Measurements from ENCODE around the gene MPO. TPM values are rescaled to one million over a fixed set of nuclear protein-coding genes. Genes with fewer than 3 reads are reported as not detected.

Gene MPO
- total RNA-seq, 1 experiment from 2014 or later = not detected

GRCh38 chr17:58270476-58271215 lies 10.1 kb downstream of the MPO start:
- H3K4ac ChIP-seq (ENCODE audit: low read depth, low read length) = no peak overlapping the region
- Mint-ChIP-seq H3K4me1 (no peaks in the 10 kb centered on the region), H3K9me3 (no peaks in the 10 kb centered on the region), H3K27ac (no peak overlapping the region), H3K4me3 (no peak overlapping the region; a peak in 1 of 5 replicates), H3K36me3 (ENCODE audit: insufficient read depth in 1 of 3, low read depth in 3 of 3) (no peaks in the 10 kb centered on the region; a peak in 1 of 7 replicates), H3K27me3 (ENCODE audit: low read depth) (peaks cover 14% of the 10 kb centered on the region)
- WGBS (ENCODE audit: extremely low coverage, insufficient read length, low lambda C conversion rate) = no CpG with 5 or more reads among the region's 15 CpGs
- H3K27ac ChIP-seq (ENCODE audit: insufficient read length, low read depth, low read length) = no peak overlapping the region
- no peak overlapping the region for H2BK20ac ChIP-seq (ENCODE audit: low read depth, low read length, poor library complexity, severe bottlenecking)
- DNase-seq = peak; percentile 67
- H3T11ph ChIP-seq (ENCODE audit: low read length) = no peak overlapping the region
- no peak overlapping the region for H3K4me2 ChIP-seq (ENCODE audit: insufficient read depth, insufficient read length, low read length)
- H3K18ac ChIP-seq (ENCODE audit: insufficient read length, low read depth, low read length) = no peak overlapping the region
- H3K27me3 ChIP-seq (ENCODE audit: insufficient read depth, low read length) = no peaks in the 10 kb centered on the region
- no peak overlapping the region for H3K23ac ChIP-seq (ENCODE audit: insufficient read length, low read depth, low read length)
- no peak overlapping the region for H3K14ac ChIP-seq (ENCODE audit: insufficient read depth, low read length)
- no peak overlapping the region for H2BK15ac ChIP-seq (ENCODE audit: low read depth, low read length)
- H3K56ac ChIP-seq (ENCODE audit: insufficient read length, low read depth, low read length) = no peak overlapping the region
- H3K9me3 ChIP-seq (ENCODE audit: control insufficient read depth, low read depth, low read length) = no peaks in the 10 kb centered on the region
- no peak overlapping the region for H3K9ac ChIP-seq (ENCODE audit: extremely low read depth, insufficient read length, low read length)
- no peaks in the 10 kb centered on the region for H3K79me2 ChIP-seq (ENCODE audit: insufficient read depth, low read length)
- no peak overlapping the region for H4K91ac ChIP-seq (ENCODE audit: insufficient read length, low read depth, low read length)
- TF ChIP-seq, protein P1, sequence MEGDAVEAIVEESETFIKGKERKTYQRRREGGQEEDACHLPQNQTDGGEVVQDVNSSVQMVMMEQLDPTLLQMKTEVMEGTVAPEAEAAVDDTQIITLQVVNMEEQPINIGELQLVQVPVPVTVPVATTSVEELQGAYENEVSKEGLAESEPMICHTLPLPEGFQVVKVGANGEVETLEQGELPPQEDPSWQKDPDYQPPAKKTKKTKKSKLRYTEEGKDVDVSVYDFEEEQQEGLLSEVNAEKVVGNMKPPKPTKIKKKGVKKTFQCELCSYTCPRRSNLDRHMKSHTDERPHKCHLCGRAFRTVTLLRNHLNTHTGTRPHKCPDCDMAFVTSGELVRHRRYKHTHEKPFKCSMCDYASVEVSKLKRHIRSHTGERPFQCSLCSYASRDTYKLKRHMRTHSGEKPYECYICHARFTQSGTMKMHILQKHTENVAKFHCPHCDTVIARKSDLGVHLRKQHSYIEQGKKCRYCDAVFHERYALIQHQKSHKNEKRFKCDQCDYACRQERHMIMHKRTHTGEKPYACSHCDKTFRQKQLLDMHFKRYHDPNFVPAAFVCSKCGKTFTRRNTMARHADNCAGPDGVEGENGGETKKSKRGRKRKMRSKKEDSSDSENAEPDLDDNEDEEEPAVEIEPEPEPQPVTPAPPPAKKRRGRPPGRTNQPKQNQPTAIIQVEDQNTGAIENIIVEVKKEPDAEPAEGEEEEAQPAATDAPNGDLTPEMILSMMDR (conservative IDR thresholded peaks at IDR 0.05) = peak; percentile 61
- H4K8ac ChIP-seq (replicated peaks; ENCODE audit: insufficient read length, low read depth, low read length) = no peak overlapping the region
- H2BK12ac ChIP-seq (ENCODE audit: insufficient read length, low read depth, low read length) = no peak overlapping the region
- H4K5ac ChIP-seq (ENCODE audit: insufficient read length, low read depth, low read length) = peak overlapping the region; percentile 12
- H3K4me1 ChIP-seq (ENCODE audit: insufficient read depth, low read length) = no peaks in the 10 kb centered on the region
- H3K23me2 ChIP-seq (ENCODE audit: insufficient read length, low read depth, low read length, poor library complexity, severe bottlenecking) = no peaks in the 10 kb centered on the region
- H2BK5ac ChIP-seq (ENCODE audit: insufficient read length, low read length) = no peak overlapping the region
- H2BK120ac ChIP-seq (ENCODE audit: low read depth, low read length, poor library complexity, severe bottlenecking) = no peak overlapping the region
- H3K79me1 ChIP-seq (ENCODE audit: insufficient read depth, low read depth, low read length, poor library complexity, severe bottlenecking) = no peaks in the 10 kb centered on the region
- H2AFZ ChIP-seq (ENCODE audit: low read length) = no peak overlapping the region
- H4K20me1 ChIP-seq (ENCODE audit: control insufficient read depth, insufficient read depth, insufficient read length) = no peaks in the 10 kb centered on the region
- no peak overlapping the region for H2AK5ac ChIP-seq (ENCODE audit: insufficient read length, low read length)
